ENCODE measurements around the gene FCN2.

GRCh38 chr9:134883040-134883782, 2.6 kb downstream of the FCN2 start:
- no peak for TF ChIP-seq CTCF (IDR thresholded peaks at IDR 0.05)
- TF ChIP-seq POLR2A (IDR thresholded peaks at IDR 0.05): no peak

Measured in body of pancreas (tissue), 4 donors.